Measurements from ENCODE around the gene RHOU.
A peak's percentile ranks its signal among the peaks of the same experiment; 100 is the strongest.
"Not testable (repeated sequence)": the region's sequence is repeated elsewhere in the genome, so short reads cannot be mapped to it uniquely, and the experiment has no call there.

The RHOU gene

GRCh38 chr1:228734881-228735801, at the start of gene RHOU:
Gene RHOU (plus strand): TSS chr1:228735479. CDS start chr1:228735743, 264 bp downstream.
- DNase-seq (ENCODE audit: low spot score in 2 of 2) (peak; percentile 63 to 76), ATAC-seq (peak; percentile 87)
- H3K4me1 Mint-ChIP-seq, result peaks cover 40% of the 10 kb centered on the region
- H3K9me3 Mint-ChIP-seq, result no peaks in the 10 kb centered on the region
- no peak within 1 kb of the TSS for H3K27ac Mint-ChIP-seq
- no peaks in the 10 kb centered on the region for H3K36me3 Mint-ChIP-seq
- H3K4me3 Mint-ChIP-seq, result peak within 1 kb of the TSS; percentile 73

GRCh38 chr1:228687587-228687986, 47.7 kb upstream of the RHOU start:
- no peaks in the 10 kb centered on the region for H3K4me1 Mint-ChIP-seq
- H3K9me3 Mint-ChIP-seq, result no peaks in the 10 kb centered on the region
- no peak for DNase-seq (ENCODE audit: low spot score in 2 of 2)
- no peak overlapping the region for H3K27ac Mint-ChIP-seq
- H3K4me3 Mint-ChIP-seq, result no peak overlapping the region
- no peak for ATAC-seq
- H3K36me3 Mint-ChIP-seq, result no peaks in the 10 kb centered on the region

- Mint-ChIP-seq H3K36me3 (no peaks in the 10 kb centered on the region), H3K27ac (no peak overlapping the region), H3K9me3 (no peaks in the 10 kb centered on the region), H3K4me3 (no peak overlapping the region), H3K4me1 (no peaks in the 10 kb centered on the region)
- DNase-seq (ENCODE audit: low spot score in 2 of 2) (no peak), ATAC-seq (no peak)
Observed at GRCh38 chr1:228689255-228689654, 46.0 kb upstream of the RHOU start.

- Mint-ChIP-seq H3K4me3 (no peak overlapping the region), H3K4me1 (peaks cover 10% of the 10 kb centered on the region), H3K36me3 (no peaks in the 10 kb centered on the region), H3K9me3 (no peaks in the 10 kb centered on the region), H3K27ac (no peak overlapping the region)
- ATAC-seq (no peak), DNase-seq (ENCODE audit: low spot score in 2 of 2) (no peak)
Observed at GRCh38 chr1:228691211-228691610, 44.1 kb upstream of the RHOU start.

- Mint-ChIP-seq H3K4me1 (peaks cover 10% of the 10 kb centered on the region), H3K27ac (no peak overlapping the region), H3K4me3 (no peak overlapping the region), H3K9me3 (no peaks in the 10 kb centered on the region), H3K36me3 (no peaks in the 10 kb centered on the region)
- no peak for DNase-seq (ENCODE audit: low spot score in 2 of 2)
- no peak for ATAC-seq
Observed at GRCh38 chr1:228691926-228692325, 43.4 kb upstream of the RHOU start.

GRCh38 chr1:228694447-228694846, 40.8 kb upstream of the RHOU start:
- peaks cover 16% of the 10 kb centered on the region for H3K4me1 Mint-ChIP-seq
- H3K27ac Mint-ChIP-seq; H3K36me3 Mint-ChIP-seq; H3K4me3 Mint-ChIP-seq; DNase-seq (ENCODE audit: low spot score in 2 of 2); ATAC-seq; H3K9me3 Mint-ChIP-seq: not testable (repeated sequence)

- no peaks in the 10 kb centered on the region for H3K36me3 Mint-ChIP-seq
- no peaks in the 10 kb centered on the region for H3K9me3 Mint-ChIP-seq
- H3K4me1 Mint-ChIP-seq, result peaks cover 16% of the 10 kb centered on the region
- DNase-seq (ENCODE audit: low spot score in 2 of 2) (no peak), ATAC-seq (peak; percentile 43)
- no peak overlapping the region for H3K4me3 Mint-ChIP-seq
- H3K27ac Mint-ChIP-seq, result peak overlapping the region; percentile 5
Observed at GRCh38 chr1:228695015-228695955, 40.0 kb upstream of the RHOU start.

- H3K4me1 Mint-ChIP-seq, result peaks cover 16% of the 10 kb centered on the region
- H3K9me3 Mint-ChIP-seq, result no peaks in the 10 kb centered on the region
- ATAC-seq (peak; percentile 69), DNase-seq (ENCODE audit: low spot score in 2 of 2) (no peak)
- H3K36me3 Mint-ChIP-seq, result no peaks in the 10 kb centered on the region
- H3K27ac Mint-ChIP-seq, result no peak overlapping the region
- H3K4me3 Mint-ChIP-seq, result no peak overlapping the region
Observed at GRCh38 chr1:228697207-228698016, 37.9 kb upstream of the RHOU start.

GRCh38 chr1:228698017-228698329, 37.3 kb upstream of the RHOU start:
- no peak for DNase-seq (ENCODE audit: low spot score in 2 of 2)
- H3K9me3 Mint-ChIP-seq, result no peaks in the 10 kb centered on the region
- no peaks in the 10 kb centered on the region for H3K36me3 Mint-ChIP-seq
- ATAC-seq, result peak; percentile 77
- peaks cover 16% of the 10 kb centered on the region for H3K4me1 Mint-ChIP-seq
- H3K4me3 Mint-ChIP-seq, result no peak overlapping the region
- H3K27ac Mint-ChIP-seq, result no peak overlapping the region

GRCh38 chr1:228702433-228702832, 32.8 kb upstream of the RHOU start:
- DNase-seq (ENCODE audit: low spot score in 2 of 2), result no peak
- Mint-ChIP-seq H3K36me3 (no peaks in the 10 kb centered on the region), H3K4me3 (no peak overlapping the region), H3K27ac (no peak overlapping the region), H3K9me3 (no peaks in the 10 kb centered on the region), H3K4me1 (peaks cover 1% of the 10 kb centered on the region)
- no peak for ATAC-seq

- no peak for ATAC-seq
- Mint-ChIP-seq H3K9me3 (no peaks in the 10 kb centered on the region), H3K4me1 (no peaks in the 10 kb centered on the region), H3K27ac (no peak overlapping the region), H3K36me3 (no peaks in the 10 kb centered on the region), H3K4me3 (no peak overlapping the region)
- DNase-seq (ENCODE audit: low spot score in 2 of 2), result no peak
Observed at GRCh38 chr1:228706305-228706704, 29.0 kb upstream of the RHOU start.

GRCh38 chr1:228717081-228717480, 18.2 kb upstream of the RHOU start:
- Mint-ChIP-seq H3K4me3 (no peak overlapping the region), H3K36me3 (no peaks in the 10 kb centered on the region), H3K9me3 (no peaks in the 10 kb centered on the region), H3K4me1 (no peaks in the 10 kb centered on the region), H3K27ac (no peak overlapping the region)
- no peak for DNase-seq (ENCODE audit: low spot score in 2 of 2)
- ATAC-seq, result no peak

- no peak for DNase-seq (ENCODE audit: low spot score in 2 of 2)
- H3K36me3 Mint-ChIP-seq, result no peaks in the 10 kb centered on the region
- H3K27ac Mint-ChIP-seq, result no peak overlapping the region
- H3K4me1 Mint-ChIP-seq, result no peaks in the 10 kb centered on the region
- no peaks in the 10 kb centered on the region for H3K9me3 Mint-ChIP-seq
- no peak for ATAC-seq
- no peak overlapping the region for H3K4me3 Mint-ChIP-seq
Observed at GRCh38 chr1:228721407-228721806, 13.9 kb upstream of the RHOU start.

- Mint-ChIP-seq H3K9me3 (no peaks in the 10 kb centered on the region), H3K4me3 (no peak overlapping the region), H3K4me1 (no peaks in the 10 kb centered on the region), H3K36me3 (no peaks in the 10 kb centered on the region), H3K27ac (no peak overlapping the region)
- no peak for ATAC-seq
- no peak for DNase-seq (ENCODE audit: low spot score in 2 of 2)
Observed at GRCh38 chr1:228723287-228723686, 12.0 kb upstream of the RHOU start.

GRCh38 chr1:228723921-228724320, 11.4 kb upstream of the RHOU start:
- DNase-seq (ENCODE audit: low spot score in 2 of 2) (no peak), ATAC-seq (no peak)
- H3K4me1 Mint-ChIP-seq, result no peaks in the 10 kb centered on the region
- H3K27ac Mint-ChIP-seq, result no peak overlapping the region
- H3K9me3 Mint-ChIP-seq, result no peaks in the 10 kb centered on the region
- H3K36me3 Mint-ChIP-seq, result no peaks in the 10 kb centered on the region
- no peak overlapping the region for H3K4me3 Mint-ChIP-seq
